AG10803 (cell line): ENCODE measurements around the gene CMIP.

Experiments used
- DNase-seq: peaks from one replicate; pipeline ENCODE4 v3.0.0; 2010; ENCODE audit warnings: low read depth
- H3K4me3 ChIP-seq: 2 replicates; pipeline ENCODE4 v1.5.1; 2011; ENCODE audit warnings: mild to moderate bottlenecking, low read length, control low read depth
- TF ChIP-seq, protein P1 (sequence below): conservative IDR thresholded peaks from 2 replicates; pipeline ENCODE4 v1.5.1; 2011; ENCODE audit warnings: mild to moderate bottlenecking, low read length, control low read depth, inconsistent platforms

The CMIP gene

DNA sequence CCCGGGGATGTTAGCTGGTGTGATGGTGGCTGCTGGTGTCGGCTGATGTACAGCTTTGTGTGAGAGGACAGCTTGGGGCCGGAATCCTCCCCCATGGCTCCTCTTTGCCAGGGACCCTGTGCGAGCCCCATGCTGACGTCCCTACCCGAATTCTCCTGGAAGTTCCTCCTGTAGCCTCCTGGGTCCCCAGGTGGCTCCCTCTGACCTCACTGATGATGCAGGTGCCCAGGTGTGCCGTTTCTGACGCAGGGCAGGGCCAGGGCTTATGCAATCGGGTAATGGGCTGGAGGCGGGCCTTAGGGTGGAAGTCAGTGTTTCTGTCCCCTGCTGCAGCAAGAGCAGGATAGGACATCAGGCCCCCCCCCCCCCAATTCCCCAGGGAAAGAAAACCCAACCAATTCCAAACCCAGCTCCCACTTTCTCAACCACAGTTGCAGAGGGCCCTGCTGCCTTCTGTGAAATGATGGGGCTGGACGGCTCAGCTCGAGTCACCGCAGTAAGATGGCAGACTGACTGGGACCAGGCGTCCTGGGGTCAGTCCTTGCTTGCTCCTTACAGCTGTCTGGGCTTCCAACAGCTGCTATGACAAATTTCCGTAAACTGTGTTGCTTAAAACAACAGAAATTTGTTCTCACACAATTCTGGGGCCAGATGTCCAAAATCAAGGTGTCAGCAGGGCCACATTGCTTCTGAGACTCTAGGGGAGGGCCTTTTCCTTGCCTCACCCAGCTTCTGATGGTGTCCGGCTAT lies 195.5 kb downstream of the CMIP start:
- no peak overlapping the region for H3K4me3 ChIP-seq
- TF ChIP-seq, protein P1, sequence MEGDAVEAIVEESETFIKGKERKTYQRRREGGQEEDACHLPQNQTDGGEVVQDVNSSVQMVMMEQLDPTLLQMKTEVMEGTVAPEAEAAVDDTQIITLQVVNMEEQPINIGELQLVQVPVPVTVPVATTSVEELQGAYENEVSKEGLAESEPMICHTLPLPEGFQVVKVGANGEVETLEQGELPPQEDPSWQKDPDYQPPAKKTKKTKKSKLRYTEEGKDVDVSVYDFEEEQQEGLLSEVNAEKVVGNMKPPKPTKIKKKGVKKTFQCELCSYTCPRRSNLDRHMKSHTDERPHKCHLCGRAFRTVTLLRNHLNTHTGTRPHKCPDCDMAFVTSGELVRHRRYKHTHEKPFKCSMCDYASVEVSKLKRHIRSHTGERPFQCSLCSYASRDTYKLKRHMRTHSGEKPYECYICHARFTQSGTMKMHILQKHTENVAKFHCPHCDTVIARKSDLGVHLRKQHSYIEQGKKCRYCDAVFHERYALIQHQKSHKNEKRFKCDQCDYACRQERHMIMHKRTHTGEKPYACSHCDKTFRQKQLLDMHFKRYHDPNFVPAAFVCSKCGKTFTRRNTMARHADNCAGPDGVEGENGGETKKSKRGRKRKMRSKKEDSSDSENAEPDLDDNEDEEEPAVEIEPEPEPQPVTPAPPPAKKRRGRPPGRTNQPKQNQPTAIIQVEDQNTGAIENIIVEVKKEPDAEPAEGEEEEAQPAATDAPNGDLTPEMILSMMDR: no peak
- DNase-seq: no peak

DNA sequence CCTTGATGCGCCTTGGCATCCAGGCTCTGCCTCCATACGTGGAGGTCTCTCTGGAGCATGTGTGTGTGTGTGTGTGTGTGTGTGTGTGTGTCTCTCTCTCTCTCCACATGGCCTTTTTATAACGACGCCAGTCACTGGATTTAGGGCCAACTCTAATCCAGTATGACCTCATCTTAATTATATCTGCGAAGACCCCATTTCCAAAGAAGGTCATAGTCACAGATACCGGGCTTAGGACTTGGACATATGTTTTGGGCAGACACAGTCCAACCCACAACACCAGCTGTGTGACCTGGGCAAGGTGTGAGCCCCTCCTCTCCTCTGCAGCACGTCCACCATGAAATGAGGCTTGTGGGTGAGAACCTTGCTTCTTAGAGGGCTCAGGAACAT lies 196.1 kb downstream of the CMIP start:
- H3K4me3 ChIP-seq: no peak overlapping the region
- DNase-seq: no peak
- TF ChIP-seq, protein P1: no peak

DNA sequence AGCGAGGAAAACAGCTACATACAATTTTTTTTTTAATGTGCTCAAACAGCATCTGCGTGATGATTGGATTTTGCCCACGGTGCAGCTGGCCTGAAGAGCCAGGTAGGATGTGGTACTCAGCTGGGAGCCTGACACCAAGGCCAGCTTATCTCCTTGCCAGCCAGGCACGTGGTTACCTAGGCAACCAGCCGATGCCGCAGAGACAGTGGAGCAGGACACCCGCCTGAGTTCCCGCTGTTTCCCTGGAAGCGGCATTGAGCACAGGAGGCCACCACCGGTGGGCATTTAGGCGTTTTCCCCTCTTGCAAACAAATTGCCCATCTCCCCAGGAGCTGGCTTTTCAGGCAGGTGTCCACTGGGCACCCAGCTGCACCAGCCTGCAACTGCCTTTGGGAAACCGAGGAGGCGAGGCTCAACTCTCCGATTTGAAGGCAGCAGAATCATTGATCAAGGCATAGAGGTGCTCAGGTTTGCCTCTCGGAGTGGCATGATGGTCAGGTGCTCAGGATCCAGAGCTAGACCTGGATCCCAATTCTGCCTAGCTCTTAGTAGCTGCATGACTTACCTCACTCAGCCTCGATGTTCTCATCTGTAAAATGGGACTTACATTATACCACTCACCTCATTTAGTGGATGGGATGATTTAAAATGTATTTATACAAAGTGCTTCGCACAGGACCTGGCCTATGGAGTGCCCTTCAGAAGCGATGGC lies 196.9 kb downstream of the CMIP start:
- TF ChIP-seq, protein P1: no peak
- no peak for DNase-seq
- H3K4me3 ChIP-seq: no peak overlapping the region

DNA sequence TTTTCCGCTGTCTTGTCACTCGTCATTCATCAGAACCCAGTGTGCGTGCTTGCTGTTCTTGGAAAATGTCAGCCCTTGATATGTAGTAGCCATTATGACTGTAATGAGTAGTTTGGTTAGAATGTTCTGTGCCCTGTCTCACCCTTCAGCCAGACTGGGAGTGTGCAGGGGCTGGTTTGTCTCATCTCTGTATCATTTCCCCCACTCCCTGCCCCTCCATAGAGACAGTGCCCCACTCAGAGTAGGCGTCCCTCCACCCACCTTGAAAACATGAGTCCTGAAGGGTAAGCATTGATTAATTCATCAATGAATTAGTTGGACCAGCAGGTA lies 197.5 kb downstream of the CMIP start:
- H3K4me3 ChIP-seq: no peak overlapping the region
- TF ChIP-seq, protein P1: no peak
- DNase-seq: no peak

DNA sequence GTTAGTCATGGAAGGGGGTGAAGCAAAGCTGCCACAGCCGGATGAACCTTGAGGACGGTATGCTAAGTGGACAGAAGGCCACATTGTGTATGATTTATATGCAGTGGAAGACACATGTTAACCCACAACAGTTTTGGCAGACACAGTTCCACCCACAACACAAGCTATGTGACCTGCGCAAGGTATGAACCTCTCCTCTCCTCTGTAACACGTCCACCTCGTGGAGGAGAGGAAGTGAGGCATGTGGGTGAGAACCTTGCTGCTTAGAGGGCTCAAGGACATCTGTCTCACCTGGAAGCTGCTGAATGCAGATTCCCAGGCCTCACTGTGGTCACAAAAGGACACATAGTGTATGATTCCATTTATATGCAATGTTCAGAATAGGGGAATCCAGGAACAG lies 198.3 kb downstream of the CMIP start:
- DNase-seq: no peak
- H3K4me3 ChIP-seq: no peak overlapping the region
- TF ChIP-seq, protein P1: no peak

DNA sequence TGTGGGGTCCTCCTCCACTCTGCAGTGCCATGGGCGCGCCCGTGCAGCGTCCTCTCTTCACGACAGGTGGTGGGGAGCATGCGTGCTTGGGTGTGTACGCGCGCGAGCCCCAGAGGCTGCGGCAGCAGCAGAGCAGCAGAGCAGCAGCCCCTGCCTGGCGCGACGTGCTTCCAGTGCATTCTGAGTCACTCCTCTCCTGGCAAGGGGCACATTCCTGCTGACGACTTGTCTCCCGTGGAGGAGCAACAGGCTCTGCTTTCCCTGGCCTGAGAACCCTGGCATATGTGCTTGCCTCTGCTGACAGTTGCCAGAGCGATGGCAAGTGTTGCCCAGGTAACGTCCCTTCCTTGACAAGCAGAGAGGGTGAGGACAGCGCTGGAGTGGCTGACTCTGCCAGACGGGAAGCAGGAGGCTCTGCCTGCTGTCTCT lies 200.7 kb downstream of the CMIP start:
- DNase-seq: peak; percentile 84
- no peak overlapping the region for H3K4me3 ChIP-seq
- TF ChIP-seq, protein P1: no peak

DNA sequence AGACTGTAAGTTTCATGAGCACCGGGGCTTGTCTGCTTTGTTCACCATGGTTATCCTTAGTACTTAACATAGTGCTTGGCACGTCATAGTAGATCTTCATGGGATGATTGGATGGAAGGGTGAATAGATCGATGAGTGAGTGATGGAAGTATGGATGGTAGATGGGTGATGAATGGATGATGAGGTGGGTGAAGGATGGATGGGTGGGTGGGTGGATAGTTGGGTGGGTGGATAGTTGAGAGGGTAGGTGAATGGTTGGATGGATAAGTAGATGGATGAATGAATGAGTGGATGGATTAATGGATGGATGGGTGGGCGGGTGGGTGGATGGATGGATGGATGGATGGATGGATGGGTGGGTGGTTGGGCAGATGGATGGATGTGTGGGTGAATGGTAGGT lies 201.3 kb downstream of the CMIP start:
- H3K4me3 ChIP-seq: no peak overlapping the region
- TF ChIP-seq, protein P1: no peak
- no peak for DNase-seq
